ENCODE data around the gene LHFPL6. TPM values are rescaled to one million over a fixed set of nuclear protein-coding genes. Genes with fewer than 3 reads are reported as not detected.
A peak's percentile ranks its signal among the peaks of the same experiment; 100 is the strongest.

LHFPL6 gene
- total RNA-seq, 1 donor from 2014 or later: 37.7 TPM

GRCh38 chr13:39501702-39502324 is 101.2 kb downstream of the LHFPL6 start:
- TF ChIP-seq CTCF (conservative IDR thresholded peaks at IDR 0.05): no peak
- H3K4me1 Mint-ChIP-seq: peaks cover 68% of the 10 kb centered on the region
- no peak for DNase-seq (ENCODE audit: low read depth, low spot score)
- no peaks in the 10 kb centered on the region for H3K27me3 Mint-ChIP-seq (ENCODE audit: low read depth)
- H3K36me3 Mint-ChIP-seq (ENCODE audit: low read depth): peaks cover 3% of the 10 kb centered on the region
- H3K9me3 Mint-ChIP-seq: no peaks in the 10 kb centered on the region
- H3K27ac Mint-ChIP-seq (ENCODE audit: unreplicated experiment): peak overlapping the region; percentile 63
- no peak overlapping the region for H3K4me3 Mint-ChIP-seq

GRCh38 chr13:39499604-39500003 is 103.4 kb downstream of the LHFPL6 start:
- no peak overlapping the region for H3K27ac Mint-ChIP-seq (ENCODE audit: unreplicated experiment)
- no peaks in the 10 kb centered on the region for H3K27me3 Mint-ChIP-seq (ENCODE audit: low read depth)
- no peaks in the 10 kb centered on the region for H3K36me3 Mint-ChIP-seq (ENCODE audit: low read depth)
- DNase-seq (ENCODE audit: low read depth, low spot score): no peak
- peaks cover 74% of the 10 kb centered on the region for H3K4me1 Mint-ChIP-seq
- no peak for TF ChIP-seq CTCF (conservative IDR thresholded peaks at IDR 0.05)
- H3K9me3 Mint-ChIP-seq: no peaks in the 10 kb centered on the region
- H3K4me3 Mint-ChIP-seq: no peak overlapping the region

GRCh38 chr13:39498471-39499114 is 104.4 kb downstream of the LHFPL6 start:
- H3K36me3 Mint-ChIP-seq (ENCODE audit: low read depth): no peaks in the 10 kb centered on the region
- H3K27ac Mint-ChIP-seq (ENCODE audit: unreplicated experiment): no peak overlapping the region
- peaks cover 81% of the 10 kb centered on the region for H3K4me1 Mint-ChIP-seq
- no peaks in the 10 kb centered on the region for H3K9me3 Mint-ChIP-seq
- no peak for TF ChIP-seq CTCF (conservative IDR thresholded peaks at IDR 0.05)
- H3K4me3 Mint-ChIP-seq: no peak overlapping the region
- no peaks in the 10 kb centered on the region for H3K27me3 Mint-ChIP-seq (ENCODE audit: low read depth)
- no peak for DNase-seq (ENCODE audit: low read depth, low spot score)

- Mint-ChIP-seq H3K4me3 (no peak overlapping the region), H3K4me1 (peaks cover 74% of the 10 kb centered on the region)
These were observed 106.5 kb downstream of the LHFPL6 start for GRCh38 chr13:39496506-39496905.

GRCh38 chr13:39494633-39495032 is 108.4 kb downstream of the LHFPL6 start:
- peaks cover 76% of the 10 kb centered on the region for H3K4me1 Mint-ChIP-seq
- no peak overlapping the region for H3K4me3 Mint-ChIP-seq
- peaks cover 2% of the 10 kb centered on the region for H3K36me3 Mint-ChIP-seq (ENCODE audit: low read depth)
- H3K9me3 Mint-ChIP-seq: no peaks in the 10 kb centered on the region
- H3K27ac Mint-ChIP-seq (ENCODE audit: unreplicated experiment): no peak overlapping the region
- no peak for DNase-seq (ENCODE audit: low read depth, low spot score)
- TF ChIP-seq CTCF (conservative IDR thresholded peaks at IDR 0.05): no peak
- H3K27me3 Mint-ChIP-seq (ENCODE audit: low read depth): no peaks in the 10 kb centered on the region

More at GRCh38 chr13:39496506-39496905, 106.5 kb downstream of the LHFPL6 start:
- H3K36me3 Mint-ChIP-seq (ENCODE audit: low read depth): peaks cover 2% of the 10 kb centered on the region
- no peak overlapping the region for H3K27ac Mint-ChIP-seq (ENCODE audit: unreplicated experiment)
- no peaks in the 10 kb centered on the region for H3K9me3 Mint-ChIP-seq
- no peak for DNase-seq (ENCODE audit: low read depth, low spot score)
- no peaks in the 10 kb centered on the region for H3K27me3 Mint-ChIP-seq (ENCODE audit: low read depth)
- TF ChIP-seq CTCF (conservative IDR thresholded peaks at IDR 0.05): no peak

Data from neural crest cell (in vitro differentiated cells).